ENCODE measurements around the gene CDK8.
A peak's percentile ranks its signal among the peaks of the same experiment; 100 is the strongest.
"Not testable (repeated sequence)": the region's sequence is repeated elsewhere in the genome, so short reads cannot be mapped to it uniquely, and the experiment has no call there.

Gene CDK8

GRCh38 chr13:26254583-26255111, 718 bp downstream of the CDK8 start:
- DNase-seq: peak; percentile 8 to 34 (median 14)

DNA sequence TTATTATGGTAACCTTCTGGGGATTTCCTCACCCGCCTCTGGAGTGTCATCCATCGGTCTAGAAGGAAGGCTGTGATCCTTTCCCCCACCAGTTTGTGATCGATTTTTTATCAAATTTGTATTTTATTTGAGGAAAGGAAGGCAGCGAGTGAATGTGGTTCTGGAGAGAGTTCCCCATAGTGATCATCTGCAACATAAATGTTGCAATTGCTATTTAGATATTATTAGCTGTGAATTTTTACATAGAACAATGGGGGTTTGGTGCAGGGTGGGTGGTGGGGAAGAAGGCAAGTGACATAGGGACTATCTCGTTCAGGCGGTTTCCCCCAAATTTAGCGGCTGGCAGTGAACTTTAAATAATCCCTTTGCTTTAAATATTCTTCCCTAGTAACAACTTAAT, 1.2 kb downstream of the CDK8 start:
- no peak for DNase-seq

GRCh38 chr13:26255691-26256277, 1.9 kb downstream of the CDK8 start:
- DNase-seq: no peak

- DNase-seq: no peak
Observed at GRCh38 chr13:26257049-26257448, 3.1 kb downstream of the CDK8 start.

GRCh38 chr13:26259634-26260033, 5.7 kb downstream of the CDK8 start:
- DNase-seq: no peak

- DNase-seq: no peak
Observed at GRCh38 chr13:26262156-26262555, 8.2 kb downstream of the CDK8 start.

- no peak for DNase-seq
Observed at GRCh38 chr13:26266311-26266710, 12.4 kb downstream of the CDK8 start.

DNA sequence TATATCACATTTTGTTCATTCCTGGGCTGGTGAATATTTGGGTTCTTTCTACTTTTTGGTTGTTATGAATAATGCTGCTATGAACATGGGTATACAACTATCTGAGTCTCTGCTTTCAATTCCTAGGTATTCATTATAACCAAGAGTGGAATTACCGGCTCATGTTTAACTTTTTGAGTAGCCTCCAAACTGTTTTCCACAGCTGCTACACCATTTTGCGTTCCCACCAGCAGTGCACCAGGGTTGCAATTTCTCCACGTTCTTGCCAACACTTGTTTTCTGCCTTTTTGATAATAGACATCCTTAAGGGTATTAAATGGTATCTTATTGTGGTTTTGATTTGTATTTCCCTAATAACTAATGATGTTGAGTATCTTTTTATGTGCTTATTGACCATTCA, 16.8 kb downstream of the CDK8 start:
- no peak for DNase-seq

GRCh38 chr13:26272621-26273020, 18.7 kb downstream of the CDK8 start:
- DNase-seq: no peak

DNA sequence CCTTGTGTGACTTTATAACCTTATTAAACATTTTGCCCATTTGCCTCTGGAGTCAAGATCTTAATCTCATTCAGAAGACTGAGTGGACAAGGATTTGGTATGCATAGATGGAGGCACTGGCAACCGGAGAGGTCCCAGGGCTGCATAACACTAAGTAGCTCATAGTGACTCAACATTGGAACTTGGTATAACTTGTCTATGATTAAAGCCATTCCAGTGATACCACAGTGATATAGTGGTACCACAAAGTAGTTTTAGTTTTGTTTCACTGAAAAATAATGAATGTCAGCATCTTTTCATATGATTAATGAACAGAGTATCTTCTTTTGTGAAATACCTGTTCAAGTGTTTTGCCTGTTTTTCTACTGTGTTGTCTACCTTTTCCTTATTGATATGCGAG, 26.4 kb downstream of the CDK8 start:
- DNase-seq: no peak

- no peak for DNase-seq
Observed at GRCh38 chr13:26280822-26281221, 26.9 kb downstream of the CDK8 start.

DNA sequence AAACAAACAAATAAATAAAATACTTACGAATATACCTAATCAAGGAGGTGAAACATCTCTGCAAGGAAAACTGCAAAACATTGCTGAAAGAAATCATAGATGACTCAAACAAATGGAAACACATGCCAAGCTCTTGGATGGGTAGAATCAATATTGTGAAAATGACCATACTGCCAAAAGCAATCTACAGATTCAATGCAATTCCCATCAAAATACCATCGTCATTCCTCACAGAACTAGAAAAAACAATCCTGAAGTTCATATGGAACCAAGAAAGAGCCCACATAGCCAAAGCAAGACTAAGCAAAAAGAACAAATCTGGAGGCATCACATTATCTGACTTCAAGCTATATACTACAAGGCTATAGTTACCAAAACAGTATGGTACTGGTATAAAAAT, 32.0 kb downstream of the CDK8 start:
- not testable (repeated sequence) for DNase-seq

GRCh38 chr13:26288838-26289237, 34.9 kb downstream of the CDK8 start:
- DNase-seq: not testable (repeated sequence)

- DNase-seq: no peak
Observed at GRCh38 chr13:26295812-26296211, 41.9 kb downstream of the CDK8 start.

GRCh38 chr13:26299168-26299750, 45.3 kb downstream of the CDK8 start:
- DNase-seq: no peak

DNA sequence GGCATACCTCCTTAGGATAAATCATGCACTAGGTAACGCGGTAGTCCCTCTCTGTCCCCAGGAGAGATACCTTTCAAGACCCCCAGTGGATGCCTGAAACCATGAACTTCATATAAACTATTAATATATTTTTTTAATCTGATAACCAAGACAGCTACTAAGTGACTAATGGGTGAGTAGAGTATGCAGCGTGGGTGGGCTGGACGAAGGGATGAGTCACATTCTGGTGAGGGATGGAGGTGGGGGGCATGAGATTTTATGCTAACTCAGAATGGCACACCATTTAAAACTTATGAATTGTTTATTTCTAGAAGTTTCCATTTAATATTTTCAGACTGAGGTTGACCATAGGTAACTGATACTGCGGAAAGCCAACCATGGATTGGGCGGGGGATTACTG, 46.2 kb downstream of the CDK8 start:
- no peak for DNase-seq

GRCh38 chr13:26305676-26306075, 51.7 kb downstream of the CDK8 start:
- DNase-seq: no peak

GRCh38 chr13:26307701-26308100, 53.8 kb downstream of the CDK8 start:
- no peak for DNase-seq

GRCh38 chr13:26308250-26308649, 54.3 kb downstream of the CDK8 start:
- DNase-seq: no peak

GRCh38 chr13:26308836-26309235, 54.9 kb downstream of the CDK8 start:
- DNase-seq: no peak

DNA sequence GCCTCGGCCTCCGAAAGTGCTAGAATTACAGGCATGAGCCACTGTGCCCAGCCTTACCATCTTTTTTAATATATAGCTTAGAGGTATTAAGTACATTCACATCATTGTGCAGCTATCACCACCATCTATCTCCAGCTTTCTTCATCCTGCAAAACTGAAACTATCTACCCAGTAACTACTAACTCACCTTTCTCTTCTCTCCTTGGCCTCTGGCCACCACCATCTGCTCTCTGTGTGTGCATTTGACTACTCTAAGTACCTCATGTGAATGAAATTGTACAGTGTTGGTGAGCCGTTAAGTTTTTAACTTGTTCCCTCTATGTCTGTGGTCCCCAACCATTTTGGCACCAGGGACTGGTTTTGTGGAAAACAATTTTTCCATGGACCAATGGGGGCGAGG, 56.1 kb downstream of the CDK8 start:
- no peak for DNase-seq

DNA sequence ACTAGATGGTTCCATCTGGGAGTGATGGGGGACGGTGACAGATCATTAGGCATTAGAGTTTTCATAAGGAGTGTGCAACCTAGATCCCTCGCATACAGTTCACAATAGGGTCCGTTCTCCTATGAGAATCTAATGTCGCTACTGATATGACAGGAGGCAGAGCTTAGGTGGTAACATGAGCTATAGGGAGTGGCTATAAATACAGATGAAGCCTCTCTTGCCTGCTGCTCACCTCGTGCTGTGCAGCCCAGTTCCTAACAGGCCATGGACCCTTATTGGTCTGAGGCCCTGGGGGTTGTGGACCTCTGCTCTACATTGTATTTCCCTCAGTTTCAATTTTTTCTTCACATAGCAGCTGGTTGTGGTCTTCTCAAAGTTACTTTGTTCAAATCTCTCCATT, 56.5 kb downstream of the CDK8 start:
- DNase-seq: no peak

GRCh38 chr13:26312019-26312418, 58.1 kb downstream of the CDK8 start:
- not testable (repeated sequence) for DNase-seq

- not testable (repeated sequence) for DNase-seq
Observed at GRCh38 chr13:26316095-26316494, 62.2 kb downstream of the CDK8 start.

- DNase-seq: no peak
Observed at GRCh38 chr13:26320766-26321165, 66.8 kb downstream of the CDK8 start.
